HepG2 (cell line): Measurements from ENCODE around the gene FN1. TPM values are rescaled to one million over a fixed set of nuclear protein-coding genes. Genes with fewer than 3 reads are reported as not detected.
A peak's percentile ranks its signal among the peaks of the same experiment; 100 is the strongest.

Source experiments
- FOXO1 ChIP-seq: sonication (generic); formaldehyde crosslinking; IDR thresholded peaks from 2 replicates; pipeline ENCODE4 v1.4.0; 2020; ENCODE audit warnings: missing genetic modification reagents
- FOXO4 ChIP-seq: sonication (generic); formaldehyde crosslinking; conservative IDR thresholded peaks from 2 replicates; pipeline ENCODE4 v1.8.1; 2023; ENCODE audit warnings: missing genetic modification reagents
- HNF1A ChIP-seq, 2 experiments: sonication (generic) in 1 of 2; formaldehyde crosslinking in 1 of 2; IDR thresholded peaks; 2 replicates each; pipeline versions ENCODE4 v1.4.0 to v1.6.1; 2016 to 2020; ENCODE audit warnings: borderline replicate concordance in 1 of 2, low read depth in 1 of 2, mild to moderate bottlenecking in 1 of 2, missing genetic modification reagents in 1 of 2
- KDM3A ChIP-seq: IDR thresholded peaks from 2 replicates; pipeline ENCODE4 v1.6.1; 2018; ENCODE audit warnings: low read depth, missing compliant biosample characterization
- MATR3 ChIP-seq: sonication (generic); formaldehyde crosslinking; IDR thresholded peaks from 2 replicates; pipeline ENCODE4 v1.4.0; 2020; ENCODE audit warnings: missing genetic modification reagents
- MXD1 ChIP-seq: sonication (generic); formaldehyde crosslinking; IDR thresholded peaks from 2 replicates; pipeline ENCODE4 v1.4.0; 2020; ENCODE audit warnings: mild to moderate bottlenecking, missing genetic modification reagents
- SCMH1 ChIP-seq: sonication (generic); formaldehyde crosslinking; IDR thresholded peaks from 2 replicates; pipeline ENCODE4 v1.9.0; 2021; ENCODE audit warnings: missing genetic modification reagents, mild to moderate bottlenecking, borderline replicate concordance
- SP5 ChIP-seq: IDR thresholded peaks from 2 replicates; pipeline ENCODE4 v1.6.1; 2016; ENCODE audit warnings: low read depth, borderline replicate concordance
- STAG1 ChIP-seq: sonication (generic); formaldehyde crosslinking; IDR thresholded peaks from 2 replicates; pipeline ENCODE4 v1.4.0; 2020; ENCODE audit warnings: missing genetic modification reagents
- ZNF318 ChIP-seq: sonication (generic); formaldehyde crosslinking; IDR thresholded peaks from 2 replicates; pipeline ENCODE4 v1.4.0; 2020; ENCODE audit warnings: mild to moderate bottlenecking, missing genetic modification reagents
- ZNF720 ChIP-seq: sonication (generic); formaldehyde crosslinking; IDR thresholded peaks from 2 replicates; pipeline ENCODE4 v1.4.0; 2020; ENCODE audit warnings: missing genetic modification reagents
- ZNF782 ChIP-seq: sonication (generic); formaldehyde crosslinking; IDR thresholded peaks from 2 replicates; pipeline ENCODE4 v1.4.0; 2020; ENCODE audit warnings: missing genetic modification reagents, mild to moderate bottlenecking, borderline replicate concordance
- ZNF850 ChIP-seq: sonication (generic); formaldehyde crosslinking; conservative IDR thresholded peaks from 2 replicates; pipeline ENCODE4 v1.9.0; 2021; ENCODE audit warnings: mild to moderate bottlenecking, missing genetic modification reagents
- polyA plus RNA-seq, 8 experiments: library from polyadenylated mRNA; depleted of rRNA in 3 of 8; stranded (reverse) in 7 of 8; unstranded in 1 of 8; fragments of >200 nt; fragmentation: Illumina TruSeq in 4 of 8; extraction: Trizol in 4 of 8; gene quantifications; 2 replicates each; pipeline versions ENCODE4 v1.2.1 to v1.2.3, GENCODE V29; 2011 to 2016; ENCODE audit warnings: low read depth in 4 of 8, missing spikeins in 1 of 8, mixed read lengths in 1 of 8; ENCODE audit not compliant: insufficient read depth in 1 of 8
- total RNA-seq, 5 experiments: library from RNA; depleted of rRNA; stranded (reverse); fragments of >200 nt; fragmentation: Illumina TruSeq; extraction: Trizol; gene quantifications; 2 replicates each; pipeline ENCODE4 v1.2.3, GENCODE V29; 2016; ENCODE audit warnings: low read depth in 1 of 5

Gene FN1
- total and polyA plus RNA-seq, 2 of the 13 experiments (the other 11 are each of a cell fraction or from before 2014, with no cell fraction given), result 1,847 to 6,471 TPM

GRCh38 chr2:215417400-215417951 lies 18.4 kb downstream of the FN1 start (continued):
- TF ChIP-seq MXD1 (CRISPR knock-in tag) (no peak), STAG1 (peak; percentile 46; the same call in 1 of the 2 replicates), HNF1A (IDR thresholded peaks at IDR 0.05; ENCODE audit: low read depth) (peak; percentile 98), HNF1A (CRISPR knock-in tag; IDR thresholded peaks at IDR 0.05; ENCODE audit: borderline replicate concordance) (peak; percentile 97), MATR3 (CRISPR knock-in tag) (no peak), ZNF850 (CRISPR knock-in tag) (no peak), SP5 (CRISPR knock-in tag) (0 out of 2 replicates have a peak, but pooled peaks have one; percentile 9), ZNF720 (no peak), ZNF318 (CRISPR knock-in tag) (no peak), FOXO1 (CRISPR knock-in tag) (peak; percentile 83), FOXO4 (CRISPR knock-in tag) (no peak), SCMH1 (no peak), ZNF782 (no peak), KDM3A (CRISPR knock-in tag) (0 out of 2 replicates have a peak, but pooled peaks have one; percentile 31)
